ENCODE measurements around the gene MSH2.

GRCh38 chr2:47488870-47489584 is 86.1 kb downstream of the MSH2 start:
- TF ChIP-seq, protein P1, sequence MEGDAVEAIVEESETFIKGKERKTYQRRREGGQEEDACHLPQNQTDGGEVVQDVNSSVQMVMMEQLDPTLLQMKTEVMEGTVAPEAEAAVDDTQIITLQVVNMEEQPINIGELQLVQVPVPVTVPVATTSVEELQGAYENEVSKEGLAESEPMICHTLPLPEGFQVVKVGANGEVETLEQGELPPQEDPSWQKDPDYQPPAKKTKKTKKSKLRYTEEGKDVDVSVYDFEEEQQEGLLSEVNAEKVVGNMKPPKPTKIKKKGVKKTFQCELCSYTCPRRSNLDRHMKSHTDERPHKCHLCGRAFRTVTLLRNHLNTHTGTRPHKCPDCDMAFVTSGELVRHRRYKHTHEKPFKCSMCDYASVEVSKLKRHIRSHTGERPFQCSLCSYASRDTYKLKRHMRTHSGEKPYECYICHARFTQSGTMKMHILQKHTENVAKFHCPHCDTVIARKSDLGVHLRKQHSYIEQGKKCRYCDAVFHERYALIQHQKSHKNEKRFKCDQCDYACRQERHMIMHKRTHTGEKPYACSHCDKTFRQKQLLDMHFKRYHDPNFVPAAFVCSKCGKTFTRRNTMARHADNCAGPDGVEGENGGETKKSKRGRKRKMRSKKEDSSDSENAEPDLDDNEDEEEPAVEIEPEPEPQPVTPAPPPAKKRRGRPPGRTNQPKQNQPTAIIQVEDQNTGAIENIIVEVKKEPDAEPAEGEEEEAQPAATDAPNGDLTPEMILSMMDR (IDR thresholded peaks at IDR 0.05): no peak
- TF ChIP-seq POLR2AphosphoS5 (IDR thresholded peaks at IDR 0.05): no peak
- no peak for TF ChIP-seq POLR2A (IDR thresholded peaks at IDR 0.05)
- no peak for TF ChIP-seq EP300 (IDR thresholded peaks at IDR 0.05)
